Measurements from ENCODE around the gene CALY.

Gene CALY

GRCh38 chr10:133351408-133352318 is 15.0 kb upstream of the CALY start:
- no peak for DNase-seq (ENCODE audit: low spot score)

GRCh38 chr10:133350950-133351329 is 14.2 kb upstream of the CALY start:
- DNase-seq (ENCODE audit: low spot score) = no peak

- DNase-seq (ENCODE audit: low spot score) = no peak
These were observed 13.7 kb upstream of the CALY start for GRCh38 chr10:133350283-133350949.

GRCh38 chr10:133349577-133350011 is 12.9 kb upstream of the CALY start:
- DNase-seq (ENCODE audit: low spot score) = no peak

GRCh38 chr10:133349160-133349568 is 12.5 kb upstream of the CALY start:
- no peak for DNase-seq (ENCODE audit: low spot score)

GRCh38 chr10:133347710-133348517 is 11.2 kb upstream of the CALY start:
- DNase-seq (ENCODE audit: low spot score) = no peak

GRCh38 chr10:133346413-133346812 is 9.7 kb upstream of the CALY start:
- DNase-seq (ENCODE audit: low spot score) = no peak

GRCh38 chr10:133344236-133344635 is 7.5 kb upstream of the CALY start:
- DNase-seq (ENCODE audit: low spot score) = no peak

- no peak for DNase-seq (ENCODE audit: low spot score)
These were observed 6.9 kb upstream of the CALY start for GRCh38 chr10:133343558-133343957.

- DNase-seq (ENCODE audit: low spot score) = no peak
These were observed 6.2 kb upstream of the CALY start for GRCh38 chr10:133342942-133343341.

GRCh38 chr10:133341983-133342382 is 5.3 kb upstream of the CALY start:
- DNase-seq (ENCODE audit: low spot score) = no peak

- DNase-seq (ENCODE audit: low spot score) = no peak
These were observed 3.1 kb upstream of the CALY start for GRCh38 chr10:133339708-133340380.

- DNase-seq (ENCODE audit: low spot score) = no peak
These were observed 1.7 kb upstream of the CALY start for GRCh38 chr10:133338080-133339071.

- no peak for DNase-seq (ENCODE audit: low spot score)
These were observed 652 bp upstream of the CALY start for GRCh38 chr10:133337370-133337725.

GRCh38 chr10:133336118-133336576 is 549 bp downstream of the CALY start:
- DNase-seq (ENCODE audit: low spot score) = no peak

GRCh38 chr10:133335246-133336117 is 1.2 kb downstream of the CALY start:
- peak; percentile 89 for DNase-seq (ENCODE audit: low spot score)

- DNase-seq (ENCODE audit: low spot score) = peak; percentile 71
These were observed 2.0 kb downstream of the CALY start for GRCh38 chr10:133334503-133335245.

- no peak for DNase-seq (ENCODE audit: low spot score)
These were observed 3.6 kb downstream of the CALY start for GRCh38 chr10:133332936-133333699.
